HCT116 (cell line): ENCODE measurements around the gene NF1.

Source experiments
- CEBPB ChIP-seq: IDR thresholded peaks from 2 replicates; pipeline ENCODE4 v1.6.1; 2012; ENCODE audit warnings: low read depth
- CTCF ChIP-seq, 3 experiments: fragments of 200-600 bp in 1 of 3; sonication (generic) in 1 of 3; IDR thresholded peaks in 2 of 3; conservative IDR thresholded peaks in 1 of 3; 2 replicates each; pipeline ENCODE4 v1.5.1; 2012 to 2017; ENCODE audit warnings: low read depth in 2 of 3, low read length in 2 of 3, antibody characterized with exemption in 1 of 3, borderline replicate concordance in 1 of 3, control low read depth in 1 of 3, mild to moderate bottlenecking in 1 of 3, mixed read lengths in 1 of 3, mixed run types in 1 of 3, moderate library complexity in 1 of 3; ENCODE audit not compliant: insufficient read depth in 1 of 3
- EZH2 ChIP-seq: fragments of 200-600 bp; sonication (generic); IDR thresholded peaks from 2 replicates; pipeline ENCODE4 v1.6.1; 2017; ENCODE audit warnings: antibody characterized with exemption, mixed run types
- EZH2phosphoT487 ChIP-seq: fragments of 200-600 bp; IDR thresholded peaks from 2 replicates; pipeline ENCODE4 v1.6.1; 2018; ENCODE audit warnings: antibody characterized with exemption, borderline replicate concordance
- FOSL1 ChIP-seq: IDR thresholded peaks from 2 replicates; pipeline ENCODE4 v1.6.1; 2012; ENCODE audit warnings: low read depth
- POLR2A ChIP-seq: IDR thresholded peaks from 2 replicates; pipeline ENCODE4 v1.7.0; 2011; ENCODE audit warnings: borderline replicate concordance; ENCODE audit not compliant: insufficient read depth, insufficient read length; ENCODE audit errors: extremely low read depth
- POLR2AphosphoS5 ChIP-seq: IDR thresholded peaks from 2 replicates; pipeline ENCODE4 v1.6.1; 2011; ENCODE audit warnings: mild to moderate bottlenecking, low read depth, low read length, moderate library complexity
- SIN3A ChIP-seq: IDR thresholded peaks from 2 replicates; pipeline ENCODE4 v1.6.1; 2012; ENCODE audit warnings: low read depth
- SP1 ChIP-seq: IDR thresholded peaks from 2 replicates; pipeline ENCODE4 v1.6.1; 2012; ENCODE audit warnings: low read depth
- SRF ChIP-seq: IDR thresholded peaks from 2 replicates; pipeline ENCODE4 v1.6.1; 2012; ENCODE audit warnings: low read depth
- TF ChIP-seq, protein P1 (sequence below): IDR thresholded peaks from 2 replicates; pipeline ENCODE4 v1.6.1; 2012

- TF ChIP-seq POLR2AphosphoS5 (no peak), FOSL1 (no peak), CTCF (IDR thresholded peaks at IDR 0.05 in 2 of 3, conservative IDR thresholded peaks at IDR 0.05 in 1 of 3; ENCODE audit: borderline replicate concordance in 1 of 3, insufficient read depth in 1 of 3, low read depth in 2 of 3, low read length in 2 of 3) (no peak), POLR2A (no peak), SIN3A (no peak), EZH2phosphoT487 (no peak), EZH2 (no peak), CEBPB (no peak), SP1 (no peak), SRF (no peak)
- TF ChIP-seq, protein P1, sequence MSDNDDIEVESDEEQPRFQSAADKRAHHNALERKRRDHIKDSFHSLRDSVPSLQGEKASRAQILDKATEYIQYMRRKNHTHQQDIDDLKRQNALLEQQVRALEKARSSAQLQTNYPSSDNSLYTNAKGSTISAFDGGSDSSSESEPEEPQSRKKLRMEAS, result no peak
Observed at GRCh38 chr17:31224366-31224765, 129.6 kb downstream of the NF1 start.
